HEK293 (cell line): ENCODE data around the gene SEMA3F.

Source experiments
- CTCF ChIA-PET: fragments of 350-600 bp; formaldehyde crosslinking; extraction: SDS; loops from one replicate; lab custom pipeline; 2021; ENCODE audit warnings: antibody characterized with exemption; lab: Yijun Ruan, JAX
- POLR2A ChIA-PET: fragments of 300-600 bp; formaldehyde crosslinking; extraction: SDS; loops from one replicate; lab custom pipeline; 2020; ENCODE audit warnings: antibody characterized with exemption, inconsistent platforms; lab: Yijun Ruan, JAX
- H3K27ac ChIP-seq: fragments of 200-500 bp; sonication (Bioruptor generic); 2 replicates; pipeline ENCODE4 v1.5.1; 2014; ENCODE audit warnings: low read depth, low read length, control low read depth, inconsistent platforms; ENCODE audit errors: extremely low read depth
- H3K36me3 ChIP-seq, 2 experiments: fragments of 200-500 bp in 1 of 2; sonication (Bioruptor generic) in 1 of 2; 1 replicate in 1 of 2; 2 replicates in 1 of 2; pipeline ENCODE4 v1.5.1; 2014 to 2017; ENCODE audit warnings: inconsistent platforms in 2 of 2, low read length in 2 of 2; ENCODE audit not compliant: control insufficient read depth in 2 of 2, insufficient read depth in 1 of 2
- H3K4me1 ChIP-seq: fragments of 200-500 bp; sonication (Bioruptor generic); 2 replicates; pipeline ENCODE4 v1.5.1; 2014; ENCODE audit warnings: mild to moderate bottlenecking, low read length, inconsistent platforms; ENCODE audit not compliant: control insufficient read depth, insufficient read depth
- H3K4me3 ChIP-seq: 2 replicates; pipeline ENCODE4 v1.5.1; 2011; ENCODE audit warnings: low read depth, mild to moderate bottlenecking, control low read depth, low read length, moderate library complexity
- H3K9me3 ChIP-seq: fragments of 200-500 bp; sonication (Bioruptor generic); 2 replicates; pipeline ENCODE4 v1.5.1; 2014; ENCODE audit warnings: low read depth, low read length, inconsistent platforms; ENCODE audit not compliant: control insufficient read depth, insufficient read depth
- BCL11B ChIP-seq: fragments of 450-650 bp; formaldehyde crosslinking; IDR thresholded peaks from 2 replicates; pipeline ENCODE4 v1.5.1; 2016; ENCODE audit warnings: low read depth, missing biosample characterization, missing genetic modification characterization
- GLI2 ChIP-seq: fragments of 450-650 bp; formaldehyde crosslinking; IDR thresholded peaks from 2 replicates; pipeline ENCODE4; 2017; ENCODE audit warnings: missing biosample characterization, missing genetic modification characterization, low read depth, borderline replicate concordance
- GLIS2 ChIP-seq: fragments of 450-650 bp; formaldehyde crosslinking; IDR thresholded peaks from 2 replicates; pipeline ENCODE4 v1.5.1; 2016; ENCODE audit warnings: missing biosample characterization, missing genetic modification characterization
- MZF1 ChIP-seq: fragments of 450-650 bp; formaldehyde crosslinking; IDR thresholded peaks from 2 replicates; pipeline ENCODE4 v1.5.1; 2017; ENCODE audit warnings: missing biosample characterization, missing genetic modification characterization, borderline replicate concordance
- RBAK ChIP-seq: fragments of 450-650 bp; formaldehyde crosslinking; IDR thresholded peaks from 2 replicates; pipeline ENCODE4 v1.5.1; 2016; ENCODE audit warnings: missing biosample characterization, missing genetic modification characterization
- ZBTB7A ChIP-seq: fragments of 450-650 bp; formaldehyde crosslinking; IDR thresholded peaks from 2 replicates; pipeline ENCODE4 v1.5.1; 2016; ENCODE audit warnings: low read depth, missing biosample characterization, missing genetic modification characterization
- ZNF214 ChIP-seq: fragments of 450-650 bp; formaldehyde crosslinking; IDR thresholded peaks from 2 replicates; pipeline ENCODE4 v1.5.1; 2017; ENCODE audit warnings: missing biosample characterization, mild to moderate bottlenecking, missing genetic modification characterization, borderline replicate concordance
- ZNF24 ChIP-seq: fragments of 450-650 bp; formaldehyde crosslinking; IDR thresholded peaks from 2 replicates; pipeline ENCODE4 v1.5.1; 2016; ENCODE audit warnings: missing biosample characterization, missing genetic modification characterization
- ZNF292 ChIP-seq: fragments of 450-650 bp; formaldehyde crosslinking; IDR thresholded peaks from 2 replicates; pipeline ENCODE4 v1.5.1; 2016; ENCODE audit warnings: low read depth, missing biosample characterization, missing genetic modification characterization, borderline replicate concordance
- ZNF350 ChIP-seq: fragments of 450-650 bp; formaldehyde crosslinking; IDR thresholded peaks from 2 replicates; pipeline ENCODE4 v1.5.0; 2017; ENCODE audit warnings: missing biosample characterization, mild to moderate bottlenecking, missing genetic modification characterization
- ZNF37A ChIP-seq: fragments of 450-650 bp; IDR thresholded peaks from 2 replicates; pipeline ENCODE4 v1.5.1; 2018; ENCODE audit warnings: missing biosample characterization, missing genetic modification characterization
- ZNF48 ChIP-seq: fragments of 450-650 bp; formaldehyde crosslinking; IDR thresholded peaks from 2 replicates; pipeline ENCODE4 v1.5.1; 2016; ENCODE audit warnings: missing biosample characterization, missing genetic modification characterization
- ZNF610 ChIP-seq: fragments of 450-650 bp; formaldehyde crosslinking; IDR thresholded peaks from 2 replicates; pipeline ENCODE4 v1.5.1; 2016; ENCODE audit warnings: missing biosample characterization, missing genetic modification characterization, borderline replicate concordance
- ZNF658 ChIP-seq: fragments of 450-650 bp; formaldehyde crosslinking; IDR thresholded peaks from 2 replicates; pipeline ENCODE4; 2016; ENCODE audit warnings: missing biosample characterization, missing genetic modification characterization
- ZSCAN23 ChIP-seq: fragments of 450-650 bp; formaldehyde crosslinking; IDR thresholded peaks from 2 replicates; pipeline ENCODE4 v1.5.1; 2016; ENCODE audit warnings: missing biosample characterization, missing genetic modification characterization
- TF ChIP-seq, protein P1 (sequence below): fragments of 450-650 bp; formaldehyde crosslinking; optimal IDR thresholded peaks from 2 replicates; pipeline ENCODE3; 2016; ENCODE audit warnings: missing biosample characterization, mild to moderate bottlenecking, missing genetic modification characterization
- TF ChIP-seq, protein P2 (sequence below): fragments of 450-650 bp; formaldehyde crosslinking; IDR thresholded peaks from 2 replicates; pipeline ENCODE4 v1.5.1; 2016; ENCODE audit warnings: missing biosample characterization, missing genetic modification characterization
- TF ChIP-seq, protein P3 (sequence below): fragments of 450-650 bp; formaldehyde crosslinking; IDR thresholded peaks from 2 replicates; pipeline ENCODE4 v1.5.1; 2016; ENCODE audit warnings: missing biosample characterization, missing genetic modification characterization
- TF ChIP-seq, protein P4 (sequence below): fragments of 450-650 bp; formaldehyde crosslinking; IDR thresholded peaks from 2 replicates; pipeline ENCODE4 v1.5.1; 2016; ENCODE audit warnings: missing biosample characterization, missing genetic modification characterization, low read depth
- TF ChIP-seq, protein P5 (sequence below): fragments of 450-650 bp; formaldehyde crosslinking; IDR thresholded peaks from 2 replicates; pipeline ENCODE4 v1.5.1; 2016; ENCODE audit warnings: missing biosample characterization, missing genetic modification characterization

SEMA3F gene

DNA sequence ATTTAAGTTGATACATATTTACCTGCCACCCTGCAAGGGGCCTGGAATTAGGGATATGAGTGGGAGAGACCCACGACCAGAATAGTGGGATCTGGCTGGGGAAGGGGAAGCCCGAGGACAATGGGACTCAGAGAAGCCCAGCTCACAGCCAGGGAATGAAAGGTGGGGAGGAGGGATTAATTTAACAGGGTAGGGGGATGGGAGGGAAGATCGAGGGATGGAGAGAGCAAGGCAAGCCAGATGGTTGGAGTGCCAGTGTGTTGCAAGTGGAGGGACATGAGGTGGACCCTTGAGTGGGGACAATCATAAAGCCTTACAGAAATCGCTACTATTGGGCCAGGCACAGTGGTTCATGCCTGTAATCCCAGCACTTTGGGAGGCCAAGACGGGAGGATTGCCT is 76.5 kb downstream of the SEMA3F start:
- CTCF ChIA-PET = interaction anchor here (1.5 to 6.2 kb wide), 2 partner anchors 8 to 16 kb away, joined by 6 to 56 read pairs; no protein-coding TSS in a partner anchor
- Histone ChIP-seq H3K27ac (no peak overlapping the region), H3K9me3 (no peaks in the 10 kb centered on the region), H3K4me1 (peaks cover 3% of the 10 kb centered on the region; the same call in 1 of the 2 replicates), H3K4me3 (no peak overlapping the region), H3K36me3 (no peaks in the 10 kb centered on the region)
- TF ChIP-seq ZNF48 (no peak), ZNF350 (tag by site-specific recombination) (no peak), BCL11B (tag by site-specific recombination) (no peak), ZNF214 (tag by site-specific recombination) (no peak), ZNF37A (tag by site-specific recombination) (no peak), GLIS2 (tag by site-specific recombination) (no peak), ZNF658 (no peak), ZNF292 (tag by site-specific recombination) (no peak), RBAK (tag by site-specific recombination) (no peak)
- TF ChIP-seq, protein P1, sequence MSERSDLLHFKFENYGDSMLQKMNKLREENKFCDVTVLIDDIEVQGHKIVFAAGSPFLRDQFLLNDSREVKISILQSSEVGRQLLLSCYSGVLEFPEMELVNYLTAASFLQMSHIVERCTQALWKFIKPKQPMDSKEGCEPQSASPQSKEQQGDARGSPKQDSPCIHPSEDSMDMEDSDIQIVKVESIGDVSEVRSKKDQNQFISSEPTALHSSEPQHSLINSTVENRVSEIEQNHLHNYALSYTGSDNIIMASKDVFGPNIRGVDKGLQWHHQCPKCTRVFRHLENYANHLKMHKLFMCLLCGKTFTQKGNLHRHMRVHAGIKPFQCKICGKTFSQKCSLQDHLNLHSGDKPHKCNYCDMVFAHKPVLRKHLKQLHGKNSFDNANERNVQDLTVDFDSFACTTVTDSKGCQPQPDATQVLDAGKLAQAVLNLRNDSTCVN (tag by site-specific recombination) = no peak
- TF ChIP-seq, protein P2, sequence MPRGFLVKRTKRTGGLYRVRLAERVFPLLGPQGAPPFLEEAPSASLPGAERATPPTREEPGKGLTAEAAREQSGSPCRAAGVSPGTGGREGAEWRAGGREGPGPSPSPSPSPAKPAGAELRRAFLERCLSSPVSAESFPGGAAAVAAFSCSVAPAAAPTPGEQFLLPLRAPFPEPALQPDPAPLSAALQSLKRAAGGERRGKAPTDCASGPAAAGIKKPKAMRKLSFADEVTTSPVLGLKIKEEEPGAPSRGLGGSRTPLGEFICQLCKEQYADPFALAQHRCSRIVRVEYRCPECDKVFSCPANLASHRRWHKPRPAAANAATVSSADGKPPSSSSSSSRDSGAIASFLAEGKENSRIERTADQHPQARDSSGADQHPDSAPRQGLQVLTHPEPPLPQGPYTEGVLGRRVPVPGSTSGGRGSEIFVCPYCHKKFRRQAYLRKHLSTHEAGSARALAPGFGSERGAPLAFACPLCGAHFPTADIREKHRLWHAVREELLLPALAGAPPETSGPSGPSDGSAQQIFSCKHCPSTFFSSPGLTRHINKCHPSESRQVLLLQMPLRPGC (tag by site-specific recombination) = no peak
- TF ChIP-seq, protein P3, sequence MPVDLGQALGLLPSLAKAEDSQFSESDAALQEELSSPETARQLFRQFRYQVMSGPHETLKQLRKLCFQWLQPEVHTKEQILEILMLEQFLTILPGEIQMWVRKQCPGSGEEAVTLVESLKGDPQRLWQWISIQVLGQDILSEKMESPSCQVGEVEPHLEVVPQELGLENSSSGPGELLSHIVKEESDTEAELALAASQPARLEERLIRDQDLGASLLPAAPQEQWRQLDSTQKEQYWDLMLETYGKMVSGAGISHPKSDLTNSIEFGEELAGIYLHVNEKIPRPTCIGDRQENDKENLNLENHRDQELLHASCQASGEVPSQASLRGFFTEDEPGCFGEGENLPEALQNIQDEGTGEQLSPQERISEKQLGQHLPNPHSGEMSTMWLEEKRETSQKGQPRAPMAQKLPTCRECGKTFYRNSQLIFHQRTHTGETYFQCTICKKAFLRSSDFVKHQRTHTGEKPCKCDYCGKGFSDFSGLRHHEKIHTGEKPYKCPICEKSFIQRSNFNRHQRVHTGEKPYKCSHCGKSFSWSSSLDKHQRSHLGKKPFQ = no peak
- POLR2A ChIA-PET = interaction anchor here (0.6 kb wide), 1 partner anchor 59 kb away, joined by 7 read pairs; no protein-coding TSS in a partner anchor

DNA sequence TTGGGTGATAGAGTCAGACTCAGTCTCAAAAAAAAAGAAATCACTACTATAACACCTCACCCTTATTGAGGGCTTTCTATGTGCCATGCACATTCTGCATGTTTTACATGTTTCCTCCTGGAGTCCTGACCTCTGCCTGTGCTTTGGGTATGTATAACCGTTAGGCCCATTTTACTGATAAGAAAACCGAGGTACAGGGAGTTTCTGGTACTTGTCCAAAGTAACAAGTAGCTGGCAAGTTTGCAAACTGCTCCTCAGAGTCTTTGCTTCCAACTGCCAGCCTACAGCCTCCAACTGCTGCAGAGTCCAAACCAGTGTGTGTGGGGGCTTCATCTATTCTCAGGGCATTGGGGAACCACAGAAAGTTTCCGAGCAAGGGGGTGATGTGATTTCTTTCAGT is 77.2 kb downstream of the SEMA3F start:
- ChIA-PET CTCF (interaction anchor here (1.8 kb wide), 1 partner anchor 14 kb away, joined by 8 read pairs; no protein-coding TSS in a partner anchor), POLR2A (interaction anchor here (0.5 to 2.0 kb wide), 2 partner anchors 96 to 1077 kb away, joined by 4 to 9 read pairs; partner anchors contain the start of gene TUSC2)
- H3K4me3 ChIP-seq = no peak overlapping the region
- TF ChIP-seq MZF1 (tag by site-specific recombination) (no peak), GLI2 (no peak), ZNF24 (tag by site-specific recombination) (no peak), ZNF610 (tag by site-specific recombination) (no peak), ZBTB7A (tag by site-specific recombination) (no peak), ZSCAN23 (tag by site-specific recombination) (no peak)
- TF ChIP-seq, protein P4, sequence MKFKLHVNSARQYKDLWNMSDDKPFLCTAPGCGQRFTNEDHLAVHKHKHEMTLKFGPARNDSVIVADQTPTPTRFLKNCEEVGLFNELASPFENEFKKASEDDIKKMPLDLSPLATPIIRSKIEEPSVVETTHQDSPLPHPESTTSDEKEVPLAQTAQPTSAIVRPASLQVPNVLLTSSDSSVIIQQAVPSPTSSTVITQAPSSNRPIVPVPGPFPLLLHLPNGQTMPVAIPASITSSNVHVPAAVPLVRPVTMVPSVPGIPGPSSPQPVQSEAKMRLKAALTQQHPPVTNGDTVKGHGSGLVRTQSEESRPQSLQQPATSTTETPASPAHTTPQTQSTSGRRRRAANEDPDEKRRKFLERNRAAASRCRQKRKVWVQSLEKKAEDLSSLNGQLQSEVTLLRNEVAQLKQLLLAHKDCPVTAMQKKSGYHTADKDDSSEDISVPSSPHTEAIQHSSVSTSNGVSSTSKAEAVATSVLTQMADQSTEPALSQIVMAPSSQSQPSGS = no peak
- TF ChIP-seq, protein P5, sequence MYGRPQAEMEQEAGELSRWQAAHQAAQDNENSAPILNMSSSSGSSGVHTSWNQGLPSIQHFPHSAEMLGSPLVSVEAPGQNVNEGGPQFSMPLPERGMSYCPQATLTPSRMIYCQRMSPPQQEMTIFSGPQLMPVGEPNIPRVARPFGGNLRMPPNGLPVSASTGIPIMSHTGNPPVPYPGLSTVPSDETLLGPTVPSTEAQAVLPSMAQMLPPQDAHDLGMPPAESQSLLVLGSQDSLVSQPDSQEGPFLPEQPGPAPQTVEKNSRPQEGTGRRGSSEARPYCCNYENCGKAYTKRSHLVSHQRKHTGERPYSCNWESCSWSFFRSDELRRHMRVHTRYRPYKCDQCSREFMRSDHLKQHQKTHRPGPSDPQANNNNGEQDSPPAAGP (tag by site-specific recombination) = no peak
- no peaks in the 10 kb centered on the region for H3K36me3 ChIP-seq
- H3K9me3 ChIP-seq = no peaks in the 10 kb centered on the region
- H3K27ac ChIP-seq = no peak overlapping the region
- peaks cover 5% of the 10 kb centered on the region for H3K4me1 ChIP-seq
